Measurements from ENCODE around the gene PFAS.

- TF ChIP-seq CTCF (IDR thresholded peaks at IDR 0.05) (peak in 1 of 6 experiments; percentile 20), POLR2A (IDR thresholded peaks at IDR 0.05) (peak; percentile 76 to 84)
Measured at GRCh38 chr17:8288336-8289102, 39.4 kb downstream of the PFAS start, which contains the start of gene RANGRF.

Data from Peyer's patch (tissue), 4 donors.